Measurements from ENCODE around the gene KCNK3.

The KCNK3 gene

GRCh38 chr2:26712486-26713465 lies 20.3 kb downstream of the KCNK3 start:
- no peak for DNase-seq (ENCODE audit: low read depth)

GRCh38 chr2:26715528-26716270 lies 23.2 kb downstream of the KCNK3 start:
- DNase-seq (ENCODE audit: low read depth), result no peak

- no peak for DNase-seq (ENCODE audit: low read depth)
Observed at GRCh38 chr2:26716340-26716739, 23.8 kb downstream of the KCNK3 start.

- DNase-seq (ENCODE audit: low read depth), result no peak
Observed at GRCh38 chr2:26716769-26717168, 24.2 kb downstream of the KCNK3 start.

GRCh38 chr2:26717362-26717761 lies 24.8 kb downstream of the KCNK3 start:
- DNase-seq (ENCODE audit: low read depth), result no peak

GRCh38 chr2:26718949-26719686 lies 26.6 kb downstream of the KCNK3 start:
- no peak for DNase-seq (ENCODE audit: low read depth)

GRCh38 chr2:26720322-26721114 lies 28.0 kb downstream of the KCNK3 start:
- DNase-seq (ENCODE audit: low read depth), result no peak

GRCh38 chr2:26721115-26722032 lies 28.9 kb downstream of the KCNK3 start:
- no peak for DNase-seq (ENCODE audit: low read depth)

GRCh38 chr2:26722328-26722727 lies 29.8 kb downstream of the KCNK3 start:
- no peak for DNase-seq (ENCODE audit: low read depth)

GRCh38 chr2:26722911-26723310 lies 30.4 kb downstream of the KCNK3 start:
- DNase-seq (ENCODE audit: low read depth), result no peak

GRCh38 chr2:26723475-26723874 lies 31.0 kb downstream of the KCNK3 start:
- DNase-seq (ENCODE audit: low read depth), result no peak

GRCh38 chr2:26723991-26724750 lies 31.6 kb downstream of the KCNK3 start:
- no peak for DNase-seq (ENCODE audit: low read depth)

- DNase-seq (ENCODE audit: low read depth), result no peak
Observed at GRCh38 chr2:26724784-26725520, 32.4 kb downstream of the KCNK3 start.

GRCh38 chr2:26725521-26725820 lies 32.9 kb downstream of the KCNK3 start:
- DNase-seq (ENCODE audit: low read depth), result no peak

- no peak for DNase-seq (ENCODE audit: low read depth)
Observed at GRCh38 chr2:26726228-26726627, 33.7 kb downstream of the KCNK3 start.

GRCh38 chr2:26727641-26728561 lies 35.4 kb downstream of the KCNK3 start:
- no peak for DNase-seq (ENCODE audit: low read depth)

GRCh38 chr2:26729311-26729710 lies 36.8 kb downstream of the KCNK3 start:
- no peak for DNase-seq (ENCODE audit: low read depth)
